HPDE6-E6E7 (cell line): ENCODE results near the gene COL13A1.

ENCODE experiments used
- DNase-seq: peaks from one replicate; pipeline ENCODE4 v3.0.0; 2011; ENCODE audit warnings: missing footprints; ENCODE audit errors: extremely low spot score

The COL13A1 gene

DNA sequence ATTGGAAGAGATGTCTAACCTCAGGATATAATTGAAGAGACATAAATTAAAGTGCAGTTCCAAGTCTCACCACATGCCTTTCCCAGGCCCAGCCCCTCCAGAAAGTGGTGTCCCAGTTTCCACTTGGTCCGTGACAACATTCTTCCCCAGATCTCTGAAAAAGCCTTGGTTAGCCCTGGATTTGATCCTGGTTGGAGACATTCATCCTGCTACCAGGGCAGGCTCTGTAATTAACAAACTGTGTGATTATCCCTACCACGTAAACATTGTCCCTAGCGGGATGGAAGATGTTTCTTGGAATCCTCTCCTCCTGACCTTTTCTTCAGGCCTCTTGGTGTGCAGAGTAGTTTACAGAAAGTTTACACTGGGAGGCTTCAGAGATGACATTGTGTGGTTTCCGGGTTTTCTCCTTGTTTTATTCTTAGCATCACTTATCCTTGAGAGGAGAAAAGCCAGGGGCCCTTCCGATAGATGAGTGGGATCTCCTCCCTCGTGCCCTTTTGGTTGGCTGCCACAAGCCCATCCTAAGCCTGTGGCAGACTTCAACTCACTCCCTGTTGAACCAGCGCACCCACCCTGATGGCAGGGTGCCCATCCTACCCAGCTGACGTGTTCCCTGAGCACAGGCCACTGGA is 83.8 kb downstream of the COL13A1 start:
- DNase-seq = no peak

DNA sequence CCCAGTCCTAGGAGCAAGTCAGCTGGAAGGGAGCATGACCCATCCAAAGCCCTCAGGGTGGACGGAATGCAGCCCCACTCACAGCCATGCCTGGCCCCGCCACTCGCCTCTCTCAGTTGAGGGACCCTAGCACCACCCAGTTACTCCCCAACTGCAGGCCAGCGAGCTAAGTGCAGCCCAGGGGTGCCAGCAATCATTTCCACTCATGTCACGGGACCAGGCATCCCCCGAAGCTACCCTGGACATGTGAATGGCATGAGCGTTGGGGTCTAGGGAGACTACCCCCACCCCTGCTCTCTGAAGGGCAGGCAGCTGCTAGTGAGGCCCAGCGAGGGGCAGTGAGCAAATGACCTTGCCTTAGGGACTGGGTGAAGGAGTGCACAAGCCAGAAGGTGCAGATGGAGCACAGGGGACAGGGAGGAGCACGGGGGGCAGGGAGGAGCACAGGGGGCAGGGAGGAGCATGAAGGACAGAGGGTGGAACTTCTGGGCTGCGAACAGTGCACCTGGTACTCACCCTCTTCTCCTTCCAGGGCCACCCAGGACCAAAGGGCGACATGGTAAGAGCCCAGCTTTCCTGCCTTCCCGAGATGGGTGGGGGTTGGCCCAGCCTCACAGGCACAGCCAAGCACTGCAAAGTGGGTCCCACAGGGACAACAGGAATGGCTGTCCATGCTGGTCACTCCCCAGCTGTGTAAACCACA is 87.3 kb downstream of the COL13A1 start:
- no peak for DNase-seq

DNA sequence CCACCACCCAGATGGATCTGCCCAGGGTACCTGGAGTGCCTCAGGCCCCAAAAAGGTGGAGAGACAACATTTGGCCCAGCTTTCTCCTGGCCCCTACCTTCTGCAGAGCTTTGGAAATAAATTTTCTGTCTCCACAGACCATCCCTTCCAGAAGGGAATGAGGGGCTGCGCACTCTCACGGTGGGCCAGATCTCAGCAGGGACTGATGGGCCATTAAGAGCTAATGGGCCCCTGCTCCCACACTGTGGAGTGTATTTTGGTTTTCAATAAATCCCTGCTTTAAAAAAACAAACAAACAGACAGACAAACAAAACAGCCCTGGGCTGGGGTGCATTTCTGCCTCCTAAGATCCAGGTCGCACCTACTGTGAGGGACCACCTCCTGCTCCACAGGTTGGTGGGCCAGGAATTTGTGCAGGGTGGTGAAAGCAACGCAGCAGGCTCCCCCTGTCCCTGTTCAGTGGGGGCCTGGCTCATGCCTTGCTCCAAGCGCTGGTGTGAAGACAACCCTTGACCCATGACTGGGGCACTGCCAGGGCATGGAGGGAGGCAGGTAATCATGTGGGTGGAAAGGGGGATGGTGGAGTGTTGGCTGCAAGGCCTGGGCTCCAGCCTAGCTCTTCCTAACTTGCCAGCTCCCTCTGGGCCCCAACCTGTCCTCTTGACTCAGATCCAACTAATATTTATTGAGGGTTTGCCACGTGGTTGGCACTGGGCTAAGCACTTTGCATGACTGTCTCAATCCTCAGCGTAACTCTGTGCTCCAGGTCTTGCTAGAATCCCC is 88.5 kb downstream of the COL13A1 start:
- DNase-seq = no peak

- DNase-seq = no peak
Measured at GRCh38 chr10:69891057-69891617, 89.4 kb downstream of the COL13A1 start.

GRCh38 chr10:69892406-69892805 is 90.7 kb downstream of the COL13A1 start:
- no peak for DNase-seq

DNA sequence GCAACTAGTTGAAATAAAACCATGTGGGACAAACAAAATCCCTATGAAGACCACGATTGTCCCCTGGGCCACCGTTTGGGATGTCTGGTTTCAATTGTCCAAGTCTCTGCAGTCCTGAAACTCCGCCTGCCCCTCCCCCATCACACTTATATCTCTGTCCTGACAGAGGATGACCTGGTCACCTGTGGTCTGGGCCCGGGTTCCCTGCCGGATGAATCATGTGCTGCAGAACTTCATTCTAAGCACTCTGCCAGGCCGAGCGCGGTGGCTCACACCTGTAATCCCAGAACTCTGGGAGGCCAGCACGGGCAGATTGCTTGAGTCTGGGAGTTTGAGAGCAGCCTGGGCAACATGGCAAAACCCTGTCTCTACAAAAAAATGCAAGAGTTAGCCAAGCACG is 91.1 kb downstream of the COL13A1 start:
- DNase-seq = no peak

DNA sequence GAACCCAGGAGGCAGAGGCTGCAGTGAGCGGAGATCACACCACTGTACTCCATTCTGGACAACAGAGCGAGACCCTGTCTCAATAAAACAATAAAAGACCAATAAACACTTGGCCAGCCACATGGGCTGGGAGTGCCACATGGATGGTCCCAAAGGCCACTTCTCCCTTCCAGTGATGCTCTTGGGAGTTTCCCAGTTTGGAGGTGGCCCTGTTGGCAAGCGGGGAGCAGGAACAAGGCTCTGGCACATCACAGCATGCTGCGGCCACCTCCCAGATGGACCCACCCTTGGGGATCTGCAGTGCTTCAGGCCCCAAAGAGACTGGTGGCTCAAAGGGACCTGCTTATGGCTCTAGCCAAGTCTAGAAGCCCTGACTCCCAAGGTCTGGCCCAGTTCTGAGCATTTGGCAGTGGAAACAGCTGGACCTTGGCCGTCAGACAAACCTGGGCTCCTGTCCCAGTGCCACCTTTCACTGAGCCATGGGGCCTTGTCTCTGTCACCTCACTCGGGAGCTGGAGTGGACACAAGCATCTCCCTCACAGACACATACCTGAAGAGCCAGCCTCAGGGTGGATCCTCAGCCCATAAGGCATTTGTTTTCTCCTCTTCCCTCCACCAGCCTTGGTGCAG is 91.7 kb downstream of the COL13A1 start:
- DNase-seq = no peak

DNA sequence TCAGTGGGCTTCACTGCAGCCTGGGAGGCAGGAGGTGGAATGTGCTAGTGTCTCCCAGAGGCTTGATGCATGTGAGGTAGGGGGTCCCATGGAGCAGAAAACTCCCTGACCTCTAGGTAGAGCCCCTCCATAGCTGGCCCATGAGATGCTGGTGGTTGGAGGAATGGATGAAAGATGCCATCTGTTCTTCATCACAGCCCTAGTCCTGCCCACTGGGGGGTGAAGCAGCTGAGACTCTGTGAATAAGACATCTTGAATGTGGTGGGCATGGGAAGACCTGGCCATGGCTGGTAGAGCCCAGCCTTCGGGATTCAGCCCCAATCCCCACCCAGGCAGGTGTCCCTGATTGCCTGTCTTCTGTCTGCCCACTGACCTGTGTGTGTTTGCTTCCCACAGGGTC is 92.5 kb downstream of the COL13A1 start:
- DNase-seq = no peak

- no peak for DNase-seq
Measured at GRCh38 chr10:69895759-69896158, 94.1 kb downstream of the COL13A1 start.

DNA sequence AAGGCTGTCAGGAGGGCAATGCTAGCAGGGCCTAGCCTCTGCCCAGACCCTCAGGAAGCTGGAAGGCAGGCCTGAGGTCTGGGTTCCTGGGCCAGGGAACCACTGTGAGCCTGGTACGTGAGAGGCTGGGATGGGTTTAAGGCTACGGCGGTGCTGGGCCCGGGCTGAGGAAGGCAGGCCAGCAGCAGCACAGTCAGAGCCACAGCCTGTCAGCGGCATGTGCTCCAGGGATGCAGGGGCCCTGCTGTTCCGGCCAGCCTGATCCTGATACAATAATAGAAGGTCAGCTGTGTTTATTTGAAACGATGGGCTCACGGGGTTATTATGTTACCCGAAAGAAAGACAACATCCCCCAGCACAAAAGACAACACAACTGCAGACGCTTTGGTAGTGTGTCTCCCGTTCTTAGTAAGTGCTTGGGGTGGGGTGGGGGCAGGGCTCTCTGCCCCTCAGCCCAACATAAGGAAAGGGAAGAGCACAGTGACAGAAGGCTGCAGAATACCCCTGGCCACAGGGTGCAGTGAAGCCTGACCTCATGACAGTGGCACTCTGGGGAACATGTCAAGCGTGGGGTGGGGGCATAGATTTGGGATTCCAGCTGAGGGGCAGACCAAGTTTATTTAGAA is 95.0 kb downstream of the COL13A1 start:
- DNase-seq = no peak

- DNase-seq = no peak
Measured at GRCh38 chr10:69897432-69897831, 95.7 kb downstream of the COL13A1 start.

- no peak for DNase-seq
Measured at GRCh38 chr10:69897999-69898398, 96.3 kb downstream of the COL13A1 start.

DNA sequence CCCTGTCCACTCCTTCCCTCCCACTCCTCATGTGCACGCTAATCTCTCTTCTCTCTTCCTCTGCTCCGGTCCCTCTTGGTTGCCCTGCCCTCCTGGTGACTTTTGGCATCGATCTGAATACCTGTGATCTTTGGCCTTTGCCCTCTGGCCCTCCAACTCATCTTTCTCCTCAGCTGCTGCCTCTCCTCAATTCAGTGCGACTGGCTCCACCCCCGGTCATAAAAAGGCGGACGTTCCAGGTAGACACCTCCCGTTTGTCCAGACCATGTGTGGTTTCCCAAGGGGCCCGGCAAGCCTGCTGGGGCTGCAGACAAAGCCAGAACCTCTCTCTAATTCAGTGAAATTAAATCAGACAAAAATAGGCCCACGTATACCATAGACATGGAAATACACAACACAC is 96.8 kb downstream of the COL13A1 start:
- no peak for DNase-seq

DNA sequence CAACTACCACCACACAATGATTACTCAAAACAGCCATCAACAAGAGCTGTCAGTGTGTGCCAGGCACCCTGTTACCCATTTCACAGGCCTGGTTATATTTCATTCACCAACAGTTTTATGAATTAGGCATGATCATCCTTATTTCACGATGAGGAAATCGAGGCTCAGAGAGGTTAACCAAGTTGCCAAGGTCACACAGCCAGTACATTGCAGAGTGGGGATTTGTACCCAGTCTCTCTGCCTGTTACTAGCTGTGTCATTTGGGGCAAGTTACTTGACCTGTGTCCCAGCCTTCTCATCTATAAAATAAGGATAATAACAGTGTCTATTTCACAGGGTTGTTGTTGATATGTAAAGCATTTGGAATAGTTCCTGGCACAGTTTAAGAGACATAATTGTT is 97.2 kb downstream of the COL13A1 start:
- no peak for DNase-seq

DNA sequence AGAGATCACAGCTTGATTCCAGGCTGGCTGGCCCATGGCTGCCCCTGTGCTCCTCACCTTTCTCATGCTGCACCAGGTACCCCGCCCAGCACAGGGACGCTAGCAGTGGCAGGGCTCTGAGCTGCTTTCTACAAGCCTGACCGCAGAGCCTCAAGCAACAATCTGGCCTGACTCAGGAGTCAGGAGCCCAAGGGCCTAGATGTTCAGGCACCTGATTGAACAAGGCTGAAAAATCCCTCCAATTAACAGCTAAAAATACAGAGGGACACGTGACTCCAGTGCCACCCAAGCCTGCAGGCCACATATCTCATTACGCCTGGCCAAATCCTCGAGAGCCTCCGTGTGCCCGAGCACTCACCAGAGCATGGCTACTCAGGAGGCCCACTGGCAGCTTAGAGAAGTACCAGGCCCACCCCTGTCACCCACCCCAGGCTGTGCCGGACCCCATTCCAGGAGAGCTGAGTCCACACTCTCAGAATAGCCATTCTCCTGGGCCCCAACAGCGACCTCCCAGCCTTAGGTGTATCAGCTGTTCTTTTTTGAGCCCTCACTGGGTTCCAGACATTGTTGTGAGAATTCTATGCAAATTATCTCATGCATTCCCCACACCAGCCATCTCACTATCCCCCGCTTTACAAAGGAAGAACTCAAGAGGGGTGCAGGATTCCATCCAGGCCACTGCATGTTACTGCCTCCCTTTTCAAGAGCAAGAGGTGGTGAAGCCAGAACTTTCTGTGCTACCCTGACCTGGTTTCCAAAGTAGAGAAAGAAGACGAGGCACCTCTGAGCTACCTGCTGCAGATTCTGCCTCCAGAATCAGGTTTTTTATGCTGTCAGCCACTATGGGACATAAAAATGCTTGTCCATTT is 98.3 kb downstream of the COL13A1 start:
- DNase-seq = no peak

DNA sequence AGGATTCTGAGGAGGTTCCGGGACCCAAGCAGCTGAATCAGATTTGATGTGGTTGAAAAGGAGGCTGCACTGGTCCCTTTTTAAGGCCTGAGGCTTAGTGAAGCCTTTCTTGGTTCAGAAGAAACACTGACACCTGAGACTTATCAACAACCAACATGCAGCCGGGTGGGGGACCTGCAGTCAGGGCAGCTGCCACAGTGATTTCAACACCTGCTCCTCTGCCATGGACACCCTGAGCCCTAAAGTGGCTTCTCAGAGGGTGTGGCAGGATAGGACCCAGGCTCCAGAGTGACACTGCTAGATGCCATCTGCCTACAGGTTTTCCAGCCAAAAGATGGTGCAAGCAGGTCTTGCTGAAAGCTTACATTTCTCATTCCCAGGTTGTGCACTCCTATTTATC is 99.3 kb downstream of the COL13A1 start:
- no peak for DNase-seq

DNA sequence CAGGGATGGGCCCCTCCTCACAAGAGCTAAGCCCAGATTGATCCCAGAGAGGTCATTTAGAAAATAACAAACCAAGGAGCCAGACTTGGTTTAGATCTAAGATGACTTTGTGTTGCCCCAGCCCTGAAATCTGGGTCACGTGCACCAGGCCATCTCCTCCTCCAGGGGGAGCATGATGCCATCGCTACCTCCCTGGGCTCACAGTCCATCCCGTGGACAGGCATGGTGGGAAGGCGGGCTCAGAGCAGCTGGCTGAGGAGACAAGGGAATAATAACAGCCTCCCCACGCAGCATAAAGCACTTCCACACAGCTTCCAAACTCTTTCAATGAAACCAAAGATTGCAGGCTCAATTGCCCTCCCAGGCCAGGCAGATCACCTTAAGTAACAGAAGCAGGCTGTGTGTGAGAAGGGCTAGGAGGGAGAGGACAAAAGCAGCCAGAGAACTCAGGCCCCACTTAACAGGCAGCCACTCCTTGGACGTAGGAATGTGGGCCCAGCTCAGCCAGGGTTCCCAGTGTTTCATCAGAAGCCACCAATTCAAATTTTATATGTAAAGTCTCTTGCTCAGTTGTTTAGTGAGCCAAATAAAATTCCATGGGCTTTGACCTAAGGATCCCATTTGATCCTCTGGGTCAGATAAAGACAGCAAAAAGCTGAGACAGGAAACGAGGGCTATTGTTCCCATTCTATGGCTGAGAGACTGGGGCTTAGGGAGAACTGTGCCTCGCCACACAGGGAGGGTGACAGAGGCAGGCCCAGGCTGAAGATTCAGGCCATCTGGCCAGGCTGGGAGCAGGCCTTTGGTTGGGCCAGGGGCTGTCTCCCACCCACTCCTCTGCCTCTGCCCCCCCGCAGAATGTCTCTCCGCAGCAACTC is 100.2 kb downstream of the COL13A1 start:
- DNase-seq = peak; percentile 72

DNA sequence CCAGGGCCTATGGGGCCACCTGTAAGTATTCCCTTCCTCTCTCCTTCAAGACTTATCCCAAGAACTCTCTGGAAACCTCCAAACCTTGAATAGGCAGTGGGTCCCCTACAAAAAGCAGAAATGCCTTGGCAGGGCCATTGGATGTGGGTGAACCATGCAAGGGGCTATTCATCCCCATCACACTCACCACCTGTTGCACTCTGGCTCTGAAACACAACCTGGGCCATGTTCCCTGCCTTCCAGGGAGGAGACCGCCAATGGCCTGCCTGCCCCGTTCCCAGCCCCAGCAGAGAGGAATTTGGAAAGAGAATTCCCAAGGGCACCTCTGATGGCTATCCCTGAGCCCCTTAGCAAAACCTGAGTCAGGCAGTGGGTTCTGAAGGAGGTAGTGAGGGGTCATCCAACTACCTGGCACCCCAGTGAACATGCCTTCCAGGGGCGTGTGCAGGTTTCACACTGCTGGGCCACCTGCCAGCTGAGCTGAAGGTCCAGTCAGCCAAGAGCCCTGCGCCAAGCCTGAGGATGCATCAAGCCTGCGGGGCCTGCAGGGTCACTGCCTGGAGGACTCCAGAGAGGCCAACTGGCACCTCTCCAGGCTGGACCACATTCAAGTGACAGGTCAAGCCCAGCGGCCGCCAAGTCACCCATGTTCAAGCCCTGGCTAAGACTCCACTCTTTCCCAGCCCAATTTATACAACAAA is 101.3 kb downstream of the COL13A1 start:
- DNase-seq = no peak

GRCh38 chr10:69904533-69904932 is 102.8 kb downstream of the COL13A1 start:
- DNase-seq = no peak
